HG02798 (cell line): ENCODE data around the gene NBAS.

Source experiments
- ATAC-seq: cut with Tn5 transposase; IDR thresholded peaks from one replicate; pipeline ENCODE4 v1.9.1; 2021; ENCODE audit warnings: mild to moderate bottlenecking; ENCODE audit not compliant: unreplicated experiment, poor library complexity

The NBAS gene

DNA sequence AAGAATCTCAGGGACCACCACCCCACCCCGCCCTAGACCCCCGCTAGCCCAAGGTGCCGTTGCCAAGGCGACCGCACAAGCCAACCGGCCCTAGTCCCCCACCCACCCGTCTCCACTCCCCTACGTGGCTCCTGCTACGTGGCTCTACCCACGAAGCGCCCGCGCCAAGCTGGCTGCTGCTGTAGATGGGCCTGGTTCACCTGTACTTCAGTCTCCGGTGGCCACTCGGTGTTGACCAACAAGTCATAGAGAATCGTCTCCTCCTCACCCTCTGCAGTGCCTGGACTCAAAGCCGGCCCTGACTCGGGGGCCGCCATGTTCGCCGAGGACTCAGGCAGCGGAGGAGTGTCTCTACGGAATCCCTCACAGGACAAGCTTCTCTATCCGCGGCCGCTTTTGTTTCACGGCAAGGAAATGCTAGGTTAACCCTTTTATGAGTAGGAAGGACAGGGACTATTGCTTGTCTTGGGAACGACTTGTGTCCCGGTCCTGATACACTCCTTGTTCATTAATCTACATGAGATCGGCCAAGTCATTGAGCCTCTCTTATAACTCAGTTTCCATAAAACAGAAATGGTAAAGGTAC is at the start of gene NBAS:
TSS of gene NBAS (minus strand) at position 347 of the 586 bp plus-strand sequence. CDS start at position 317, 30 bp downstream.
- ATAC-seq = peak; percentile 92

DNA sequence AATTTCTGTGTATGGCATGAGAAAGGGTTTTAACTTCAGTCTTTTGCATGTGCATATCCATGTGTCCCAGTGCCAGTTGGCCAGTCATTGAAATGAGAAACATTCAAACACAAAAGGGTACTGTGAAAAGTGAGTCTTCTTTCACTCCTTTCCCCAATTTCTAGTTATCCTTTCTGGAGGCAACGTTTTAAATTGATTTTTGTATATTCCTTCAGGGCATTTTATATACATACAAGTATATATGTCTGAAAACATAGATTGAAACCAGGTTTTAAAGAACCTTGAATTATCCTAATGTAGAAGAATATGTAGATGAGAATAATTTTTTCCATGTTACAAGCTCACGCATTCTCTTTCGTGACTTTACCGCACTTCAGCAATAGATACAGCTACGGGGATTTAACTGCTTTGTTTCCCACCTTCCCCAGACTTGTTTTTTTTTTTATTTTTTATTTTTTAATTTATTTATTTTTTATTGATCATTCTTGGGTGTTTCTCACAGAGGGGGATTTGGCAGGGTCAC is 49.4 kb upstream of the NBAS start:
- no peak for ATAC-seq

DNA sequence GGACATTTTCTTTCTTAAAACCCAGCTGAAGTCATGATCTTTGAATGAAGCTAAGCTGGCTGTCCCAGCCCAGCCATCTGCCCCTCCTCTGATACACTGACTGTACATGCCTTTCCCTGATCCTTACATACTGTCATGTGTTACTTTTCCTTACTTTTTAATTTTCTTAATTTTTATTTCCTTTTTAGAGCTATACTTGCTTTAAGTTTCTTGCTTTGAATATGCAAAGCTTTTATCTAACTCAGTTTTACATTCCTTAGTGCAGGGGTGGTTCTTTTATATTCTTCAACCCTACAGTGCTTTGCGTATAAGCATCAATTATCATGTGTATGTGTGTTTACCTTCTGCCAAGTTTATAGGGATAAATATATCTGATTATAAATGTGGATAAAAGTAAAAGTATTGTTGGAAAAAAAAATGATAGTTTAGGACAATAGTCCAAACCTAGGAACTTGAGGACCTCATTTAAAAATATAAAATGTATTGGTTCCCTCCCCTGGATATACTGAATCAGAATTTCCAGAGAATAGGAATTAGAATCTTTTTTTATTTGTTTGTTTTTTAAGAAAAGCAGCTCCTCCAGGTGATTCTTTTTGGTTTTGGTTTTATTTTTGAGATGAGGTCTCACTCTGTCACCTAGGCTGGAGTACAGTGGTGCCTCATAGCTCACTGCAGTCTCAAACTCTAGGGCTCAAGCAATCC is 48.4 kb upstream of the NBAS start:
- no peak for ATAC-seq

DNA sequence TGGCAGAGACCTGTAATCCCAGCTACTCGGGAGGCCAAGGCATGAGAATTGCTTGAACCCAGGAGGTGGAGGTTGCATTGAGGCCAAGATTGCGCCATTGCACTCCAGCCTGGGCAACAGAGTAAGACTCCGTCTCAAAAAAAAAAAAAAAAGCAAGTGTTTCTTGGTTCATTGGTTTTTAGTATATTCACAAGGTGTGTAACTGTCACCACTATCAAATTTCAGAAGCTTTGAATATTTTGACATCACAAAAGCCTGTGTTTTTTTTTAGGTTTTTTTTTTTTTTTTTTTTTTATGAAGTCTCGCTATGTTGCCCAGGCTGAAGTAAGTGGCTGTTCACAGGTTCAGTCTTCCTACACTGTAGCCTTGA is 47.2 kb upstream of the NBAS start:
- ATAC-seq = no peak

DNA sequence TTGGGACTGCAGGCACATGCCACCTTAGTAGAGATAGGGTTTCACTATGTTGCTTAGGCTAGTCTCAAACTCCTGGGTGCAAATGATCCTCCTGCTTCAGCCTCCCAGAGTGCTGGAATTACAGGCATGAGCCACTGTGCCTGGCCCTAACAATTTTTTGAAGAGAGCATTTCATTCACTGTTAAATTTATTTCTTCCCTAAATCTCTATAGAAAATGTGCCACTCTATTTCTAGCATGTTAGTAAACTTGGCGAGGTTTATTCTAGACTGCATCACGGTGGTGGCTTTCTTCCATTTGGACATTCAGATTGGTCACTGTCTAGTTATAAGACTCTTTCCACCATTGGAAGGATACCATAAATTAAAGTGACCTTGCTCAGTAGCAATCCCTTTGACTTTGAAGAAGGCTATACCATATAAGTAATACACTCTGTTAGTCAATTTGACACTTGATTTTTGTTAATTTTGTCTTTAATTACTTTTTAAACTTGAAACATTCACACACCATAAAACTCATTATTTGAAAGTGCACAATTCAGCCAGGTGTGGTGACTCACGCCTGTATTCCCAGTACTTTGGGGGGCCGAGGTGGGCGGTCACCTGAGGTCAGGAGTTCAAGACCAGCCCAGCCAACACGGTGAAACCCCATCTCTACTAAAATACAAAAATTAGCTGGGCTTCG is 46.7 kb upstream of the NBAS start:
- ATAC-seq = no peak

DNA sequence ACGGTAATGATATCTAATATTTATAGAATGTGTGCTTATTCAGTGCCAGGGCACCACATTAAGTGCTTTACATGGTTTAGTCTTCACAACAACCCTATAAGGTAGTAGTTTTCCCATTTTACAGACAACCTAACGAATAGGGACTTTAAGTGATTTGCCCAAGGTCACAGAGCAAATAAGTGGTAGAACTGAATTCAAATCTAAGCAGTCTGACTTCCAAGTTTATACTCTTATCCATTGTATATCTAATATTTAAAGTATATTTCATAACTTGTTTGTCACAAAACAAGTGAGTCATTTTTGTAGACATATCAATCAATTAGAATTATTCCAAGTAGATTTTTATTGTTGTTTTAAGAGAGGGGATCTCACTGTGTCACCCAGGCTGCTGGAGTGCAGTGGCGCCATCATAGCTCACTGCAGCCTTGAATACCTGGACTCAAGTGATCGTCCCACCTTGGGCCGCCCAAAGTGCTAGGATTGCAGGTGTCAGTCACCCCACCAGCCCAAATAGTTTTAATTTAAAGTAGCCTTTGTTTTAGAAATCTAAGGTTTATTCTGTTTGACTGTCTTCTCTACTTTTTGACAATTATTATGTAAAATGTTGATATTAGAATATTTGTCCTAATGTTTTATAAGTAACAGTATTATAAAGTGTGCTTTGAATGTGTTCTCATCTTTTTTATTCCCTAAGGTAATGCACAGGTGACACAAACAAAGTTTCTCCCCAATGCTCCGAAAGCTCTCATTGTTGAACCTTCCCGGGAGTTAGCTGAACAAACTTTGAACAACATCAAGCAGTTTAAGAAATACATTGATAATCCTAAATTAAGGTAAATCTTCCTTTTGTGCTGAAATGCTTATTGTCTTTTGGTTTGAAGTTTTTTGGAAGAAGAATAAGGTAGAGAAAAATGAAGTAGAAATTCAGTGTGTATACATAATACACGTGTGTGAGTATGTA is 45.6 kb upstream of the NBAS start:
- no peak for ATAC-seq

DNA sequence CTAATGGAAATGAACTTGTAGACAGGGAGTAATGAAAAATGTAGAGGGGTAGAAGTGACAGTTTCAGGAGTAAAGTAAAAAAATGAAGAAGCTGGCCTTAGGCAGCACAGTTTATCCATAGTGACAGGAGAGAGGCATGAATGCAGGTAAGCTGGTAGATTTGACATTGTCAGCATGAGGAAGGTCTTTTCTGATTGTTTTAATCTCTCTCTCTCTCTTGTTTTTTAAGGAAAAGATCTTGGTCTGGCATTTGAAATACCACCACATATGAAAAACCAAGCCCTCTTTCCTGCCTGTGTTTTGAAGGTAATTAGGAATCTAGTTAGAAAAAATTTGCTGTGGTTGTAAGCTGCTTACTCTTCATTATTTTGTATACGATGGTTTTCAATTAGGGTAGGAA is 44.6 kb upstream of the NBAS start:
- ATAC-seq = no peak

DNA sequence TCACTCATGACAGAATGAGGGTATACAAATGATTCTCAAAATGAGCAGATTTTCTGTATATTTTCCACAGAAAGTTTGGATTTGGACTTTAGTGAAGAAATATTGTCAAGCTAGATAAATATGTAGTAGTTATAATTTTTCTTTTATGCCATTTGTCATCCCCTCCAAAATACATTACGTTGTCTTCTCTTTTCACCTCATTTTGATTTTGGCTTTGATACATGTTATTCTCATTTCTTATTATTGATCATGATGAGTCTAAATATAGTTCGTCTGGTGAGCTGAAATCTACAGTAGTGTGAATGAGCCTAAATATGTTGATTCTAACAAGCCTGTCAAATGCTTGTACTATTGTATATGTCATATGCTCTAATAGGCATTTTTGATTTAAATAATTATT is 42.8 kb upstream of the NBAS start:
- no peak for ATAC-seq

DNA sequence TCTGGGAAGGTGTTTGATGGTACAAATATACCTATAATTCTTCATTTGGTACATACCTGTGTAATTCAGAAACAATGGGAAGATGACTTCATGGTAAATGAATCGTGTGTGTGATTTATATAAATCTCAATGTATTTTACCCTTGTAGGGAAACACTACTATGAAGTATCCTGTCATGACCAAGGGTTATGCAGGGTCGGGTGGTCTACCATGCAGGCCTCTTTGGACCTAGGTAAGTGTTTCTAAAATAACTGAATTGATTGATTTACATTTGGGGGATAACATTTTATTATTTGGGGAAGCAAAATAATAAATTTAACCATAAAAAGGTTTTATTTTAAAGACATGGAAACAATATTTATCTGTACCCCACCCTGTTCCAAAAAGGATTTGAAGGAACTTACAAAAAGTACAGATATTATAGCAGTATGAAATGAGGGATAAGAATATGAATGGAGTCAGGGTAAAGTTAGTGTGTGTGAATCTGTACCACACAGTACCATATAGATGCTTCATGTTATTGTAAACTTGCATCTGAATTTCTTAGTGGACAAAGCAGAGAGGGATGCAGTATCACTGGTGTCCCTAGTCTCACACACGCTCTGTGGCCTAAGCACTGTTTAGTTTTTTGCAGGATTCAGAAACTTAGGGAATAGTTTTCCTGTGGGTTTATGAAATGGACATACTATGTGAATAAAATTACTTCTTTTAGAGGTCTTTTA is 42.1 kb upstream of the NBAS start:
- no peak for ATAC-seq

DNA sequence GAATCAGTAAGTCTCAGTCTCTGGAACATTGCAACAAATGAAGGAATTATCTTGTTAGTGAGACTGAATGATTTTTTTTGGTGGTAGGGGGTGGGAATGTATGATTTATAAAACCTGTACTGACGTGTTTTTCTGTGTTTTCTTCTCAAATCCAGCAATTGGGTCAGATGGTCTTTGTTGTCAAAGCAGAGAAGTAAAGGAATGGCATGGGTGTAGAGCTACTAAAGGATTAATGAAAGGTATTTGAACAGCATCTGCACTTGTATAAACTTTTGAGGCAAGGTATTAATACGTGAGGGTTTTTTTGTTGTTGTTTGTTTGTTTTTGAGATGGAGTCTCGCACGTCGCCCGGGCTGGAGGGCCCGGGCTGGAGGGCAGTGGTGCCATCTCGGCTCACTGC is 41.3 kb upstream of the NBAS start:
- ATAC-seq = no peak

DNA sequence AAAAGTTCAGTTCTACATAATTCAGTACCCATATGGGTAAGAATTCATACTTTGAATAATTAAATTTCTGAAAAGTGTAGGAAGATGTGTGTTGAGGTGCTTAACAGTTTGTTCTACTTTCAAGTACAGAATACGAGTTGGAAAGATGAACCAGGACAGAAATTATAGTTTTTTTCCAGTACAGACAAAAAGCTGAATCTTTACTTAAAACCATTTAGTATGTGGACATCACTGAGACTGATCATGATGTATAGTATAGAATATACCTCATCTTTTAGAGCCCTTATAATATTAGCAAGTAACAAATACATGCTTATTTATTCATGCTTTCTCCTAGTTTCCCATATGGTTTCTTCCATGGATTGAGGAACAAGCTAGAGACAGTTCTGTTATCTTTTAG is 40.5 kb upstream of the NBAS start:
- no peak for ATAC-seq

DNA sequence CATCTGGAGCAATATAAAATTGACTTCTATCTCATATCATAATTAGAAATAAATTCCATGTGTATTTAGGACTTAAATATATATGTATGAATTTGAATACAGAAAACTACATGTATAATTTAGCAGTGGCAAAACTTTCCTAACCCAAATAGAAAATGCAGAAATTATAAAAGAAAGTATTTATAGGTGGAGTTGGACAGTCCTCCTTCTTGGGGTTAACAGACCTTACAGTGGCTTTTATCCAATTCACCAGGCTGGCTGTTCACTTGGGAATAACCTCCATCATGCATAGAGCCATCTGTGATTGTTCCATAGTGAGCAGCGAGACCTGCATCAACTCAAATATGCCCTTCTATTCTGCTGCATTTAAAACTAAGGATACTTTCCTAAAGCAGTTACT is 38.9 kb upstream of the NBAS start:
- ATAC-seq = no peak

DNA sequence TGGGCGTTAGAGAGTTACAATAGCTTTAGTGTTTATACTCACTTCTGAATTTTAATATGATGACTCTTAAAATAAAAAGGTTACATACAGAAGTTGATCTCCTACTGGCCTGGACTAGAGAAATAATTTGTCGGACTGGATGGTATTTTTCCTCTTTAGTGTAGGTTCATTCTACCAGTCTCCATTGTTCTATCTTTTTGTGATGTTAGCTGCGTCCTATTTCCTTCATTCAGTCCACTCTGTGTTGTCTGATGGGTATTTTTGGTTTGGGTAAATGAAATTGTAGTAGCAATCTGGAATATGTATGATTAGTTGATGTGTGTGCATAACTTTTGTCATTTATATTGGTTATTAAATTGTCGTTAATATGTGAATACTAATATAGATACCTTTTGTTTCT is 35.8 kb upstream of the NBAS start:
- no peak for ATAC-seq

DNA sequence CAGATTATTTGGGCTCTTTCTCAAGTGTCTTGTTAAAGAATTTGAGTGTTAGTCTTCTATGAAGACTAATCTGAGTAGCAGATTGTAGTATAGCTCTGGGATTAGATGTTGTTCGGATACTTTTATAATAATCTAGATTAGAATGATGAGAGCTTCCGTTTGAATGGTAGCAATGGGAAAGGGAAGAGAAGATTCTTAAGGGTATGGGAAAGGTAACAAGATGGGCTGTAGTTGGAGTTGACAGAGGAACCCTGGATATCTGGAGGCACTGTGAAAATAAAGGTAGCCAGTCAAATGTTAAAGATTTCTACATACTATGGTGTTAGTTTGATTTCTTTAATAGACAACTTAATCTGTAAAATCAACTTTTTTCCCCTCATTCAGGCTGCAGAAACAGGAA is 35.2 kb upstream of the NBAS start:
- no peak for ATAC-seq

DNA sequence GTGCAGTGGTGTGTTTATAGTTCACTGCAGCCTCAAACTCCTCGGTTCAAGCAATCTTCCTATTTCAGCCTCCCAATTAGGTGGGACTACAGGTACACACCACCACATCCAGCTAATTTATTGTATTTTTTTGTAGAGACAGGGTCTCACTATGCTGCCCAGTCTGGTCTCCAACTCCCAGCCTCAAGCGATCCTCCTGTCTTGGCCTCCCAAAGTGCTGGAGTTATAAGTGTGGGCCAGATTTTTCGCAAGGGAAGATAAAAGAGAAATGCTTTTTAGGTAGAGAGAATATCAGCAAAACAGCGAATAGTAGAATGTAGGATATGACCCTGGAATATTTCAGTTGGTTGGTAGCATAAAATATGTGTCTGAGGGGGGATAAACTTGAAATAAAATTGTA is 34.8 kb upstream of the NBAS start:
- ATAC-seq = no peak

DNA sequence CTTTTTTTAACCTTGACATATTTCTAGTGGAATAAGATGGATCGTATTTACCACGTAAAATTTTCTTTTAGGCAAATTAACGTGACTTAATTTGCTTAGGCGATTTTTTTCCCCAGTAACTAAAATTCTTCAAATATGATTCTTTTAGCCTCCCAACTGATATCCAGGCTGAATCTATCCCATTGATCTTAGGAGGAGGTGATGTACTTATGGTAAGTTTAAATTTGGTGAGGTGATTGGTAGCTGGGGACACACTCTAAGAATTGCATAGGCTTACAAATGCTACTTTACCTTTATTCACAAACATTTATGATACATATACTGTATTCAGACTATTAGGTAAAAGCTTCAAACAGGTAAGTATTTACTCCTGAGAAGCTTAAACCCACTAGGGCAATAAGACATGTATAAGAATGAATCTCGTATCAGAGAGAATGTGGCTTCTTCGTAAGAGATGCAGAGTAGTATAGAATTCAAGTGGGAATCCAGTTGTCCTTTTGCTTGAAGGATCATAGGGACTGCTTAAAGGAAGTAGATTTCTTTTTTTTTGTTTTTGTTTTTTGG is 34.3 kb upstream of the NBAS start:
- no peak for ATAC-seq

DNA sequence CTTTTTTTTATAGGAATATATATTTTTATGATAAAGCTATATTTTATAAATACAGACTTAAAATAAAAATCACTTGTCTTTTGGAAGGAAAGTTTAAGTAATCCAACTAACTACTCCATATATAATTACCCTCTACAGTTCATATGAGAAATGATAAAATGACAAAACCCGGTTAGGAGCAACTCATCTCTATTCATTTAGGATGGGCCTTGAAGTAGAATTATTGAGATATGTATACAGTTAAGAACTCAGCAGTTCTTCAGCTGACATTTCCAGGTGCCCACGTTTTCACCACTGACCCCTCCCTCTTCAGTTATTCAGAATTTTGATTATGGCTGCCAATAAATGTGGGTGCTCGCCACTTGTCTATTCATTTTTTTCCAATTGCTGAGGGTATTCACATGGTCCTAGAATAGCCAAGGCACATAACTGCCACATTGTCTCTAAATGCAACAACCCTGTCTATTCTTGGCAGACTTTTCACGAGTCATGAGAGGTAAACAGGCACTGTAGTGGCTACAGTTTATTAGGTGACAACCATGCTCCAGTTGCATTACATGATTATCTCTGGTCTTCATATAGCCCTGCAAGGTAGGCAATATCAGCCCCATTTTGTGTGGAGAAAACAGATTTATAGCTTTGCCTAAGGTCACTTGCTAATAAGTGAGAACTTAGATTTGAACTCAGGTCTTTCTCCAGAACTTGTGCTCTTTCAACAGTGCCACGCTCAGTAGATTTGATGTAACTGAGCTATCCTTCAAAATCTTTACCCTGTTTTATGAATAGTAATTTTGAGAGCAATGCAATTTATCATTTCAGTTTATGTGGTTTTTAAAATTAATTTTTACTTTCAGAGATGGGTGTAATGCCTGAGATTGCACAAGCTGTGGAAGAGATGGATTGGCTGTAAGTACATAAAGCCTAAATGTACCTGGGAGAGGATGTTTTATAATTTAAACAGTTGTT is 33.4 kb upstream of the NBAS start:
- ATAC-seq = no peak

DNA sequence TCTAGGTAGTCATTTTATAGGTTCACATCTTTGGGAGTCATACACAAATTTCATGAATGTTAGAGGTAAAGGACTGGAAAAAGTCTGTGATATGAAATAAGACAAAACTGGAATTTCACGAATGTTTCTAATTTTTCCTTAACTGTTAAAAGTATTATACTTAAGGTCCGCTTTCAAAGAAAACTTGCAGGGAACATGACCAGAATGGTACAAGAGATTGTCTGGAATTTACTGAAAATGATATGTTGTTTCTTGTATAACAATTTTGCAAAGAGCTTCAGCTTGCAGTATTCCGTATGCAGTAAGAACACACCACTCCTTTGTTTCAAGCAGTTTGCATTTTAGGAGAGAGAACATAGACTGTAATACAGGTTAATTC is 32.2 kb upstream of the NBAS start:
- ATAC-seq = no peak
